Retinal pigment epithelial cell (primary cell): Measurements from ENCODE around the gene VPS26C.
A peak's percentile ranks its signal among the peaks of the same experiment; 100 is the strongest.

Source experiments
- DNase-seq: peaks from one replicate; pipeline ENCODE4 v3.0.0-alpha.2; 2010; ENCODE audit warnings: low read depth
- H3K4me3 ChIP-seq: 2 replicates; pipeline ENCODE4 v1.5.1; 2011; ENCODE audit warnings: mild to moderate bottlenecking, low read length, control low read depth, moderate library complexity
- CTCF ChIP-seq: conservative IDR thresholded peaks from 2 replicates; pipeline ENCODE4 v1.5.1; 2011; ENCODE audit warnings: low read depth, low read length, control low read depth, inconsistent platforms

Gene VPS26C

DNA sequence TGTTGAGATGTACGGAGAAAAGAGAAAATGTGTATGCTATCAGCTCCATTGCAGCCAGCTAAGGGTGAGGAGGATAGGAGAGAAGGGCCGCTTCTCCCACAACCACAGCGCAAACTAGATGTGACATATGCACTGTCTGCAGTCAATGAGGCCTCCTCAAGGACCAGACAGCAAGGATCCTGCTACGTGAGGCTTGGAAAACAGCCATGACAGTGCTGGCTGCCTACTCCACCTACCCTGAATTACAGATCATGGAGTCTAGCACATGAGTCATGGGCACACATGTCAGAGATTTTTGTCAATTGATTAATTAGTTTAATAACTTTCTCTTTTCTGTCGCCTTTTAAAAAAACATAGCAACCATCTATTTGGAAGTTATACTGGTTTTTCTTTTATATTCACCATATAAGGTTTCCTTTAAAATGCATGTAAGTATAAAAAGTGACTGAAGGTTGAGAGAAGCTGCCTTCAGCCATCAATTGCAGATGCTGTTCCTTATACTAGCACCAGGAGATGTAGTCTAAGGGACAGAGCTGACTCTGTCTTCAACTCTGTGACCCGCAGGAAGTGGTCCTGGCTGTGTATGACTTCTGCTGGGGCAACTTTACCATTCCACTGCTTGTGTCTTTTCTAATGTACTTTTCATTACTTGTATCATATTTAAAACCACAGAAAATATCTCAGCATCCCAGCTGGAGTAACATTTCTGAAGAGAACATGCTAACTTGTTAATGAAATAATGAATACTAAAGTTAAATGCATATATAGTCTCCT lies 3.1 kb downstream of the VPS26C start:
- no peak overlapping the region for H3K4me3 ChIP-seq
- no peak for TF ChIP-seq CTCF
- no peak for DNase-seq

- DNase-seq = no peak
Observed at GRCh38 chr21:37259426-37259825, 7.7 kb downstream of the VPS26C start.

GRCh38 chr21:37257967-37258877 lies 8.9 kb downstream of the VPS26C start:
- H3K4me3 ChIP-seq = peak overlapping the region; percentile 63
- no peak for TF ChIP-seq CTCF
- peak; percentile 55 for DNase-seq

More at GRCh38 chr21:37259426-37259825, 7.7 kb downstream of the VPS26C start:
- no peak for TF ChIP-seq CTCF
- H3K4me3 ChIP-seq = no peak overlapping the region

DNA sequence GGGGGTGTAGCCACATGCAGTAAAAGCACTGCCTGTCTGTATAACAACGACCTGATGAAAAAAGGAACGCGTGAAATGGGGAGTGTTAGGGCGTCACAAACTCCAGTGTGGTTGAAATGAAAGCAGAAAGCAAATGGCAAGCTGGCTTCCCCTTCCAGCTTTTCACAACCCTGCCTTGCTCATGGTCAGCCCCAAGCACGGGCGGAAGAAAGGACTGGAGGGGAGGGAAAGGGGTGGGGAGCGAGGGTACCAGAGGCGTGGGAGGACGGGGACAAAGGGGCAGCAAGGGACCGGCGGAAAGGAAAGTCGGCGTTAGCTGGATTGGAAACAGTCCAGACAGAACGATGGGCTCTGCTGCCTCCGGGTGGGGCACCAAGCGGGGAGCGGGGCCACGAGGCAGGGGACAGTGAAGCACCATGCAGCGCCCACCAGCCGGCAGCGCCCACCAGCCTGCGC lies 9.6 kb downstream of the VPS26C start:
- no peak for TF ChIP-seq CTCF
- H3K4me3 ChIP-seq = peak overlapping the region; percentile 63
- no peak for DNase-seq

- no peak for DNase-seq
- no peak for TF ChIP-seq CTCF
- no peak overlapping the region for H3K4me3 ChIP-seq
Observed at GRCh38 chr21:37253991-37254390, 13.1 kb downstream of the VPS26C start.

- no peak for TF ChIP-seq CTCF
- H3K4me3 ChIP-seq = no peak overlapping the region
- no peak for DNase-seq
Observed at GRCh38 chr21:37251294-37251634, 15.9 kb downstream of the VPS26C start.
